ENCODE measurements around the gene ADARB2.

Gene ADARB2

DNA sequence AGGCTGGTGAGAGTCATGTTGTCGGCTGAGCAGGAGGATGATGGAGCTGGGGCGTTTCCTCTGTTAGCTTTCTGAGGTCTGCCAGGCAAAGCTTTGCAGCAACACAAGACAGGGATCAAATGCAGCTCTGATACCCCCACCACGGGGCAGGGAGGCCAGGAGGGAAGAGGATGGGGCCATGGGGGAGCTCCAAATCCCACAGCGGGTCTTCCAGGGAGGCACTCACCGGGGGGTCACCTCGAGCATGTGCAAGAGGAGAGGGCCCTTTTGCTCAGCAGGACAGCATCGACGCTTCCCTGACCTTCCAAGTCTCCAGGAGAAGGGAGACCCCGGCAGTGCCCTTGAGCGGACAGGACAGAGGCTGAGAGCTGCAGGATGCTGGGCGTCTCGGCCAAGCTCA is 553.6 kb downstream of the ADARB2 start:
- no peaks in the 10 kb centered on the region for H3K36me3 ChIP-seq (ENCODE audit: control insufficient read depth in 2 of 2, insufficient read depth in 1 of 2, low read length in 2 of 2)
- H3K27ac ChIP-seq (ENCODE audit: extremely low read depth, low read depth, low read length) = no peak overlapping the region
- no peak overlapping the region for H3K4me3 ChIP-seq (ENCODE audit: low read depth, low read length)
- POLR2A ChIA-PET = no interaction called here
- CTCF ChIA-PET = no interaction called here
- no peaks in the 10 kb centered on the region for H3K4me1 ChIP-seq (ENCODE audit: control insufficient read depth, insufficient read depth, low read length)
- no peak for TF ChIP-seq ZNF169 (tag by site-specific recombination; IDR thresholded peaks at IDR 0.05)
- TF ChIP-seq, protein P1, sequence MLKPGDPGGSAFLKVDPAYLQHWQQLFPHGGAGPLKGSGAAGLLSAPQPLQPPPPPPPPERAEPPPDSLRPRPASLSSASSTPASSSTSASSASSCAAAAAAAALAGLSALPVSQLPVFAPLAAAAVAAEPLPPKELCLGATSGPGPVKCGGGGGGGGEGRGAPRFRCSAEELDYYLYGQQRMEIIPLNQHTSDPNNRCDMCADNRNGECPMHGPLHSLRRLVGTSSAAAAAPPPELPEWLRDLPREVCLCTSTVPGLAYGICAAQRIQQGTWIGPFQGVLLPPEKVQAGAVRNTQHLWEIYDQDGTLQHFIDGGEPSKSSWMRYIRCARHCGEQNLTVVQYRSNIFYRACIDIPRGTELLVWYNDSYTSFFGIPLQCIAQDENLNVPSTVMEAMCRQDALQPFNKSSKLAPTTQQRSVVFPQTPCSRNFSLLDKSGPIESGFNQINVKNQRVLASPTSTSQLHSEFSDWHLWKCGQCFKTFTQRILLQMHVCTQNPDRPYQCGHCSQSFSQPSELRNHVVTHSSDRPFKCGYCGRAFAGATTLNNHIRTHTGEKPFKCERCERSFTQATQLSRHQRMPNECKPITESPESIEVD (tag by site-specific recombination; IDR thresholded peaks at IDR 0.05) = no peak
- no peak for TF ChIP-seq WT1 (tag by site-specific recombination; IDR thresholded peaks at IDR 0.05)
- no peak for TF ChIP-seq YY2 (tag by site-specific recombination; IDR thresholded peaks at IDR 0.05)
- no peak for TF ChIP-seq ZBTB20 (tag by site-specific recombination; IDR thresholded peaks at IDR 0.05)
- TF ChIP-seq GLIS1 (tag by site-specific recombination; IDR thresholded peaks at IDR 0.05) = peak; percentile 60; the same call in 1 of the 2 replicates
- H3K9me3 ChIP-seq (ENCODE audit: control insufficient read depth, insufficient read depth, low read depth, low read length) = no peaks in the 10 kb centered on the region

DNA sequence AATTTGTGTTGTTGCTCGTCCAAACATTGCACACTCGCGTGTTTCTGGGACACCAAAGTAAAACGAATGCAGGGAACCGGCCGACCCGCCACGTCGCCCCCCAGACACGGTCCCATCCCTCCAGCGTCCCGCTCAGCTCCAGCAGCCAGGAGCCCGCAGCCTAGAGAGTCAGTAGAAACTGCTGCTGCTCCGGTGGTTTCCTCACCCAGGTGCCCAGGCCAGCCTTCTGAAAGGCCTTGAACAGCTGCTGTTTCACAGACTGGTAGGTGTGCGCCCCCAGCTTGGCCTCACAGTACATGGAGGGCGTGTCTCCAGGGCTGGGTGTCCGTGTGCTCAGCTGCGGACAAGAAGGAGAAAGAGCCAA is 554.3 kb downstream of the ADARB2 start:
- ChIA-PET CTCF (no interaction called here), POLR2A (no interaction called here)
- no peak for TF ChIP-seq ZBTB7A (tag by site-specific recombination; IDR thresholded peaks at IDR 0.05; ENCODE audit: low read depth)
- TF ChIP-seq ZNF37A (tag by site-specific recombination; IDR thresholded peaks at IDR 0.05) = no peak
- TF ChIP-seq, protein P2, sequence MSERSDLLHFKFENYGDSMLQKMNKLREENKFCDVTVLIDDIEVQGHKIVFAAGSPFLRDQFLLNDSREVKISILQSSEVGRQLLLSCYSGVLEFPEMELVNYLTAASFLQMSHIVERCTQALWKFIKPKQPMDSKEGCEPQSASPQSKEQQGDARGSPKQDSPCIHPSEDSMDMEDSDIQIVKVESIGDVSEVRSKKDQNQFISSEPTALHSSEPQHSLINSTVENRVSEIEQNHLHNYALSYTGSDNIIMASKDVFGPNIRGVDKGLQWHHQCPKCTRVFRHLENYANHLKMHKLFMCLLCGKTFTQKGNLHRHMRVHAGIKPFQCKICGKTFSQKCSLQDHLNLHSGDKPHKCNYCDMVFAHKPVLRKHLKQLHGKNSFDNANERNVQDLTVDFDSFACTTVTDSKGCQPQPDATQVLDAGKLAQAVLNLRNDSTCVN (tag by site-specific recombination; optimal IDR thresholded peaks at IDR 0.05) = no peak
- TF ChIP-seq, protein P3, sequence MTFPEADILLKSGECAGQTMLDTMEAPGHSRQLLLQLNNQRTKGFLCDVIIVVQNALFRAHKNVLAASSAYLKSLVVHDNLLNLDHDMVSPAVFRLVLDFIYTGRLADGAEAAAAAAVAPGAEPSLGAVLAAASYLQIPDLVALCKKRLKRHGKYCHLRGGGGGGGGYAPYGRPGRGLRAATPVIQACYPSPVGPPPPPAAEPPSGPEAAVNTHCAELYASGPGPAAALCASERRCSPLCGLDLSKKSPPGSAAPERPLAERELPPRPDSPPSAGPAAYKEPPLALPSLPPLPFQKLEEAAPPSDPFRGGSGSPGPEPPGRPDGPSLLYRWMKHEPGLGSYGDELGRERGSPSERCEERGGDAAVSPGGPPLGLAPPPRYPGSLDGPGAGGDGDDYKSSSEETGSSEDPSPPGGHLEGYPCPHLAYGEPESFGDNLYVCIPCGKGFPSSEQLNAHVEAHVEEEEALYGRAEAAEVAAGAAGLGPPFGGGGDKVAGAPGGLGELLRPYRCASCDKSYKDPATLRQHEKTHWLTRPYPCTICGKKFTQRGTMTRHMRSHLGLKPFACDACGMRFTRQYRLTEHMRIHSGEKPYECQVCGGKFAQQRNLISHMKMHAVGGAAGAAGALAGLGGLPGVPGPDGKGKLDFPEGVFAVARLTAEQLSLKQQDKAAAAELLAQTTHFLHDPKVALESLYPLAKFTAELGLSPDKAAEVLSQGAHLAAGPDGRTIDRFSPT (tag by site-specific recombination; IDR thresholded peaks at IDR 0.05) = no peak
- TF ChIP-seq BCL11A (tag by site-specific recombination; IDR thresholded peaks at IDR 0.05; ENCODE audit: low read depth) = no peak
- TF ChIP-seq ZNF2 (tag by site-specific recombination; IDR thresholded peaks at IDR 0.05) = no peak
- no peak for TF ChIP-seq REPIN1 (tag by site-specific recombination; IDR thresholded peaks at IDR 0.05; ENCODE audit: low read depth)
- no peak for TF ChIP-seq BCL11B (tag by site-specific recombination; IDR thresholded peaks at IDR 0.05; ENCODE audit: low read depth)
- TF ChIP-seq ZNF311 (tag by site-specific recombination; IDR thresholded peaks at IDR 0.05; ENCODE audit: borderline replicate concordance) = no peak
- TF ChIP-seq YY2 (tag by site-specific recombination; IDR thresholded peaks at IDR 0.05) = no peak
- TF ChIP-seq ZNF514 (tag by site-specific recombination; IDR thresholded peaks at IDR 0.05) = no peak
- no peak for TF ChIP-seq ZNF529 (tag by site-specific recombination; IDR thresholded peaks at IDR 0.05; ENCODE audit: insufficient replicate concordance)
- TF ChIP-seq, protein P4, sequence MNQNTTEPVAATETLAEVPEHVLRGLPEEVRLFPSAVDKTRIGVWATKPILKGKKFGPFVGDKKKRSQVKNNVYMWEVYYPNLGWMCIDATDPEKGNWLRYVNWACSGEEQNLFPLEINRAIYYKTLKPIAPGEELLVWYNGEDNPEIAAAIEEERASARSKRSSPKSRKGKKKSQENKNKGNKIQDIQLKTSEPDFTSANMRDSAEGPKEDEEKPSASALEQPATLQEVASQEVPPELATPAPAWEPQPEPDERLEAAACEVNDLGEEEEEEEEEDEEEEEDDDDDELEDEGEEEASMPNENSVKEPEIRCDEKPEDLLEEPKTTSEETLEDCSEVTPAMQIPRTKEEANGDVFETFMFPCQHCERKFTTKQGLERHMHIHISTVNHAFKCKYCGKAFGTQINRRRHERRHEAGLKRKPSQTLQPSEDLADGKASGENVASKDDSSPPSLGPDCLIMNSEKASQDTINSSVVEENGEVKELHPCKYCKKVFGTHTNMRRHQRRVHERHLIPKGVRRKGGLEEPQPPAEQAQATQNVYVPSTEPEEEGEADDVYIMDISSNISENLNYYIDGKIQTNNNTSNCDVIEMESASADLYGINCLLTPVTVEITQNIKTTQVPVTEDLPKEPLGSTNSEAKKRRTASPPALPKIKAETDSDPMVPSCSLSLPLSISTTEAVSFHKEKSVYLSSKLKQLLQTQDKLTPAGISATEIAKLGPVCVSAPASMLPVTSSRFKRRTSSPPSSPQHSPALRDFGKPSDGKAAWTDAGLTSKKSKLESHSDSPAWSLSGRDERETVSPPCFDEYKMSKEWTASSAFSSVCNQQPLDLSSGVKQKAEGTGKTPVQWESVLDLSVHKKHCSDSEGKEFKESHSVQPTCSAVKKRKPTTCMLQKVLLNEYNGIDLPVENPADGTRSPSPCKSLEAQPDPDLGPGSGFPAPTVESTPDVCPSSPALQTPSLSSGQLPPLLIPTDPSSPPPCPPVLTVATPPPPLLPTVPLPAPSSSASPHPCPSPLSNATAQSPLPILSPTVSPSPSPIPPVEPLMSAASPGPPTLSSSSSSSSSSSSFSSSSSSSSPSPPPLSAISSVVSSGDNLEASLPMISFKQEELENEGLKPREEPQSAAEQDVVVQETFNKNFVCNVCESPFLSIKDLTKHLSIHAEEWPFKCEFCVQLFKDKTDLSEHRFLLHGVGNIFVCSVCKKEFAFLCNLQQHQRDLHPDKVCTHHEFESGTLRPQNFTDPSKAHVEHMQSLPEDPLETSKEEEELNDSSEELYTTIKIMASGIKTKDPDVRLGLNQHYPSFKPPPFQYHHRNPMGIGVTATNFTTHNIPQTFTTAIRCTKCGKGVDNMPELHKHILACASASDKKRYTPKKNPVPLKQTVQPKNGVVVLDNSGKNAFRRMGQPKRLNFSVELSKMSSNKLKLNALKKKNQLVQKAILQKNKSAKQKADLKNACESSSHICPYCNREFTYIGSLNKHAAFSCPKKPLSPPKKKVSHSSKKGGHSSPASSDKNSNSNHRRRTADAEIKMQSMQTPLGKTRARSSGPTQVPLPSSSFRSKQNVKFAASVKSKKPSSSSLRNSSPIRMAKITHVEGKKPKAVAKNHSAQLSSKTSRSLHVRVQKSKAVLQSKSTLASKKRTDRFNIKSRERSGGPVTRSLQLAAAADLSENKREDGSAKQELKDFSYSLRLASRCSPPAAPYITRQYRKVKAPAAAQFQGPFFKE (tag by site-specific recombination; IDR thresholded peaks at IDR 0.05; ENCODE audit: borderline replicate concordance) = no peak
- TF ChIP-seq ZNF776 (tag by site-specific recombination; IDR thresholded peaks at IDR 0.05; ENCODE audit: borderline replicate concordance) = no peak
- TF ChIP-seq RBAK (tag by site-specific recombination; IDR thresholded peaks at IDR 0.05) = no peak
- TF ChIP-seq MYNN (tag by site-specific recombination; IDR thresholded peaks at IDR 0.05; ENCODE audit: borderline replicate concordance) = no peak
- TF ChIP-seq, protein P5, sequence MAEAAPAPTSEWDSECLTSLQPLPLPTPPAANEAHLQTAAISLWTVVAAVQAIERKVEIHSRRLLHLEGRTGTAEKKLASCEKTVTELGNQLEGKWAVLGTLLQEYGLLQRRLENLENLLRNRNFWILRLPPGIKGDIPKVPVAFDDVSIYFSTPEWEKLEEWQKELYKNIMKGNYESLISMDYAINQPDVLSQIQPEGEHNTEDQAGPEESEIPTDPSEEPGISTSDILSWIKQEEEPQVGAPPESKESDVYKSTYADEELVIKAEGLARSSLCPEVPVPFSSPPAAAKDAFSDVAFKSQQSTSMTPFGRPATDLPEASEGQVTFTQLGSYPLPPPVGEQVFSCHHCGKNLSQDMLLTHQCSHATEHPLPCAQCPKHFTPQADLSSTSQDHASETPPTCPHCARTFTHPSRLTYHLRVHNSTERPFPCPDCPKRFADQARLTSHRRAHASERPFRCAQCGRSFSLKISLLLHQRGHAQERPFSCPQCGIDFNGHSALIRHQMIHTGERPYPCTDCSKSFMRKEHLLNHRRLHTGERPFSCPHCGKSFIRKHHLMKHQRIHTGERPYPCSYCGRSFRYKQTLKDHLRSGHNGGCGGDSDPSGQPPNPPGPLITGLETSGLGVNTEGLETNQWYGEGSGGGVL (tag by site-specific recombination; IDR thresholded peaks at IDR 0.05) = no peak
- H3K4me3 ChIP-seq (ENCODE audit: low read depth, low read length) = no peak overlapping the region
- no peak overlapping the region for H3K27ac ChIP-seq (ENCODE audit: extremely low read depth, low read depth, low read length)
- H3K36me3 ChIP-seq (ENCODE audit: control insufficient read depth in 2 of 2, insufficient read depth in 1 of 2, low read length in 2 of 2) = no peaks in the 10 kb centered on the region
- H3K4me1 ChIP-seq (ENCODE audit: control insufficient read depth, insufficient read depth, low read length) = no peaks in the 10 kb centered on the region
- H3K9me3 ChIP-seq (ENCODE audit: control insufficient read depth, insufficient read depth, low read depth, low read length) = no peaks in the 10 kb centered on the region
